GM21360 (cell line): ENCODE results near the gene ELMO2.

ENCODE experiments used
- ATAC-seq: cut with Tn5 transposase; IDR thresholded peaks from one replicate; pipeline ENCODE4 v1.9.1; 2021; ENCODE audit warnings: mild to moderate bottlenecking, moderate library complexity; ENCODE audit not compliant: unreplicated experiment

Gene ELMO2

DNA sequence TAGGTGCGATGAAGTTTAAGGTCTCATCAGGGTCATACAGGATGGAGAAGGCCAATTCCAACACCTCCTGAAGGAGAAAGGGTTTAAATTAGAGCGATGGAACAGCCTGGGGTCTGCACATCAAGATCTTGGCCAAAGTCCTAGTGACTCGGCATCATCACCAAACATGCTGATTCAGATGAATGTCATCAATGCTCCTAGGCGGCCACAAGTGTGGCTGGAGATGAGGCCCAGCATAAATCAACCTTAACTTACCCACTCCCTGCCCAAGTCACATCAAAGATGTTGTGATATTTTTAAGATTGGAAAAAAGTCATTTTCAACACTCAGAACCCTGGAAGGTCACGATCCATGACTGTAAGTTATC is 37.5 kb downstream of the ELMO2 start:
- ATAC-seq: no peak

DNA sequence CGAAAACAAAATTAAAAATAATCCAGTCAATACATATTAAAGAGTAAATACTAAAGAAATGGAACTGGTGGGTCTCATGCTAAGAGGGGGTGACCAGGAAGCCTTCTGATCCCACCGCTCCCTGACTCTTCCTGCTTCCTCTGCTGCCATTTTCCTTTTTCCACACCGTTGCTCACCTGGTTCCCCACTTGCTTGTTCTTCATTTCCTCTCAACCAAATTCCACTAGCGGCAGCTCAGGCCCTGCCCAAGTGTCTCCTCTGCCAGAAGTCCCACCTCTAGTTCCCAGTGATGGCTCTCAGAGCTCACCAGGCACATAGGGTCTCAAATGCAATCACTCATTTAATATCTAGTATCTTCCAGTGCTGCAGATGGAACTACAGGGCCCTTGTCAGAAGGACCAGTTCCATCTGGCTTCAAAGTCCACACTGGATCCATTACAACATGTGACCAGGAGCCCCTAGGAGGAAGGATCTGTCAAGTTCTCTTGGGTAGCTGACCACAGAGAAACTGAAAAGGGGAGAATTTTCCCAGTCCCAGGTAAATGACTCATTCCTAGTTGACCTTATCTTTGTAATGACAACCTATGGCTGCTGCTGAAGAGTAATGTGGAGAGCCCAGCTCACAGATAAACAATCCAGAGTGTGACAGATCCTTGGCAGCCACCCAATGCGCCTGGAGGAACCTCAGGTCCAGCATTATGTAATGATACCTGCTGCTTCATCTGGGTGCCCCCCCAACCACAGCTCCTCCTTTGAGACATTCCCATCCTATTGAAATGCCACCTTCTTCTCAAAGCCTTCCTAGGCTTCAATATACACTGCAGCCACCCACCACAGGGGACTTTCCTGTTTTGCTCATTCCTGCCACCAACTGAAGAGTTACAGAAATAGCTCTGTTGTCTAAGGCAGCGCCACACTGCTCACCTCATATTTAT is 38.2 kb downstream of the ELMO2 start:
- ATAC-seq: no peak

DNA sequence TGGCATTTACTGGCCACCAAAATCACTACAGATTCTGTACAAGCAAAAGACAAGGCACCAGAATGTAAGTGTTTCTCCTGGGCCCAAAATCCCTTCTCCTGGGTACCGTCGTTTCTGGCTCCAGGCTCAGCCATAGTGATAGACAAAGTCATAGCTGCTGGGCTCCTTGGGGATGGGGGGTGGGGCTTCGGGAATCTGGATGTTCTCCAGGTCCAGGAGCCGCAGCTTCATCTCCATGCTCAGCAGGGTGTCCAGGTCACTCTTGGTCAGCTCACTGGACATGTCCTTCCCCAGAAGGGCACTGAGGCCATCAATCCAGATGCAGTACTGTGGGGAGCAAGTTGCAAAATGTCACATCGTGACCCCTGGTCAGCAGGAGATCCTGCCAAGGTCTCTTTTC is 39.2 kb downstream of the ELMO2 start:
- no peak for ATAC-seq

GRCh38 chr20:46366826-46367225 is 39.6 kb downstream of the ELMO2 start:
- no peak for ATAC-seq

GRCh38 chr20:46365487-46366220 is 40.8 kb downstream of the ELMO2 start:
- no peak for ATAC-seq

DNA sequence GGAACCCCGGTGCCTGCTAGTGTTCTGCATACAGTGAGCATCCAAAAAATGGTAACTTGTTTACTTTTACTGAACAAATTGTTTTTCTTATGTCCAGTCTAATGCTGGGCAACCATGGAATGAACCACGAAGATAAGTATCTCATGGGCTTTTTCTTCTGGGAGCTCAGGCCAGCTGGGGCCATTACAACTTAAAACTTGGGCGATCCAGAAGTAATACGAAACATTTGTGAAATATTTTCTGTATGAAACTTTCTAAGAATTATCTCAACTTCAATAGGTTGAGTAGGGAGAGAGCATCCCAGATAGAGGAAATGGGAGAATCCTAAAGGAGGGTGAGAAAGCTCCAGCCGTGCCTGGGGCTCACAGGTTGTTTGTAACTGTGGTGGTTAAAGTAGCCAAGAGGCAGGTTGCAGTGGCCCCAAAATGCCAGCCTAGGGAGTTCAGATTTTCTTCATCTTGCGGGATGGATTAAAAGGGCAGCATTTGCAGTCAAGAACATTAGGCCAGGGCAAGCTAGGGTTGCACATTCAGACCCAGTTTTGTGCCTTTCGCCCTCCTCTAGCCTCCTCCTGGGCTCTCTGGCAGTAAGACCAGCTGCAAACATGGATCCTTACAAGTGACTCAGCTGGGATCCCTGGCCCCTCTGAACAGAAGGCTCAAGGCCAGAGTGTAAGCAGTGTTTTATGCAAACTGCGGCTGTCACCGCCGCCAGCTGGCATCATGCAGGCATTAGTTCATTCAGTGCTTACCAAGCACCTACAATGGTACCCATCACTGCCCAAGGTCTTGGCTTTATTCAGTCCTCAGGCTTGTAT is 41.5 kb downstream of the ELMO2 start:
- no peak for ATAC-seq

- peak; percentile 72 for ATAC-seq
Measured at GRCh38 chr20:46363874-46364669, 42.3 kb downstream of the ELMO2 start.

- peak; percentile 5 for ATAC-seq
Measured at GRCh38 chr20:46362921-46363867, 43.2 kb downstream of the ELMO2 start.

DNA sequence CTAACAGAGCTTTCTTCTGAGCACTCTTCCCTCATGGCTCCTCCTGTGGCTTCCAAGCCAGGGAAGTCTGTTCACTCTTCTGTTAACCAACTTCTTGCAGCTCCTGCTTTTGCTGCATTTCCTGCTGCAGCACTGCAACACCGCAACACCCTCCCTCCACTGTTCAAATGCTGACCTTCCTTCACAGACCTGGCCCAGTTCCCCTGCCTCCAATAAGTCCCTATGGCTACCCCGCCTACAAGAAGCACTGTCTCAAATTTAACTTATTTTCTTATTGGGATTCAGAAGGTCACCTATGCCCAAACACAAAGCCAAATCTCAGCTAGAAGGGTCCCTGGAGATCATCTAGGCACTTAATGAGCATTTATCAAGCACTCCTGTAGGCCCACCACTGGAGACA is 44.6 kb downstream of the ELMO2 start:
- ATAC-seq: no peak

- ATAC-seq: no peak
Measured at GRCh38 chr20:46361381-46361780, 45.0 kb downstream of the ELMO2 start.

DNA sequence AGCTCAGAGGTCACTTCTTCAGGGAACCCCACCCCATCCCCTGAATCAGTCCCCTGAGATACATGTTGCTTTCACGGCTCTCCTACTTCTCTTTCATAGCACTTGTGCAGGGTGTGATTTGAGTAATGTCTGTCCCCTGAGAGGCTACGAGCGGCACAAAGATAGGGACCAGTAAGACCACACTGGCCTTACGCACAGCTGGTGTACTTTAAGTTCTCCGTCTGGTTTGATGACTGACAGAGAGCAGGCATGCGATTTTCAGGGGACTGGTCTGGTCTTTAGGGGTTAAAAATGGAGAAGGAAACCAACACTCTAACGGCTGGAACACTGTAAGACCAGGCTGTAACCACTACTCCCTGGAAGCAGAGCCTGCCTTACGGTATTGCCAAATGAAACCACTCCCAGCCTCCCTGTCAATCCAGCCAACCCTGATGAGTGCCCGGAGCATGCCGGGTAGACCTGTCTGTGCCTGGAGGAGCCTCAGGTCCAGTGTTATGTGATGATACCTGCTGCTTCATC is 47.1 kb downstream of the ELMO2 start:
- ATAC-seq: no peak

DNA sequence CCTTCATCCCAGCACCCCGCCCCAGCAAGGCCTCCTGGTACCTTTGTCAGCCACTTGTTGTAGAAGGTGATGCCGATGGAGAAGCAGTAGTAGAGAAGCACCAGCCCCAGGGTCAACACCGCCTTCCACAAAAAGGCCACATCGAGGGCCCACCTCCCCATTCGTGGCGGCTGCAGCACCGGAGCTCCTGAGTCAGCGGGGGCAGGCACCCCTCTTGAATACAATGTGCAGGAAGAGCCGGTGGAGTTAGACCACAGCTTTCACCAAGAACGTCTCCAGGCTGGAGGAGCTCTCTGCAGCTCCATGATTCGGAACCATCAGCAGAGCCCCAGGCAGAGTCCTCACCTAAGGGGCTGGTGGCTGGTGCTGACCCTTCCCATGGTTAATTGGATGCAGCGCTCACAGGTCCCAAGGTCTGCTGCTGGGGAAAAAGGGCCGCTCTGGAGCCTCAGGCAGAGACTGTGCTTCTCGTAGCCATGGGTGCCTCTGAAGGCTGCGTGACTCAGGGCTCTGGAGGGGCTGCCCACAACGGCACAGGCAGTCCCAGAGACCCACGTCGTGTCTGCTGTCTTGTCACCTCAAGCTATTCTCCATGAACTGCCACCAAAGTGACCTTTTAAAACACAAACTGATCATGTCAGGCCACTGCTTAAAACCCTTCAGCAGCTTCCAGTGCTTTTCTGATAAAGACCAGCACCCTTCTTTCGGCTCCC is 47.9 kb downstream of the ELMO2 start:
- no peak for ATAC-seq

DNA sequence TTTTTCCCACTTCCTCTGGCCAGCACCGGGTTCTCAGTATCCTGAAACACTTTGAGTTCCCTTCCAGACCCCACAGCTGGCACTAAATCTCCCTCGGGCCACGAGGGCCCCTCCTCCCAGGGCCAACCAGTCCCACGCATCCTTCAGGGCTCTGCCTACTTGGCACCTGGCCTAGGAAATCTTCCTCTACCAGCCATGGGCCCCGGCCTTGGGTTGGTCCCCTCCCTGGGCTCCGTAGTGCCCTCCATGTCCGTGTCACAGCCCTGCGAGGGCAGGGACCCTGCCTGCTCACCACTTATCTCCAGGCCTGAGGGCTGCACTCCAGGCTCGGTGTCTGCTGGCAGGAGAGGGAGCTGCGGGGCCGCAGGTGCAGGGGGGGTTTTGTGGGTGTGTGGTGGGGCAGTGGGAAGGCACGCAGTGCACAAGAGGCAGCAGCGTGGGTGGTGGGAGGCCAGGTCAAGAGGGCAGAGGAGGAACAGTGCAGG is 49.3 kb downstream of the ELMO2 start:
- no peak for ATAC-seq

- ATAC-seq: no peak
Measured at GRCh38 chr20:46356195-46357029, 50.0 kb downstream of the ELMO2 start.

GRCh38 chr20:46355778-46356177 is 50.6 kb downstream of the ELMO2 start:
- no peak for ATAC-seq

DNA sequence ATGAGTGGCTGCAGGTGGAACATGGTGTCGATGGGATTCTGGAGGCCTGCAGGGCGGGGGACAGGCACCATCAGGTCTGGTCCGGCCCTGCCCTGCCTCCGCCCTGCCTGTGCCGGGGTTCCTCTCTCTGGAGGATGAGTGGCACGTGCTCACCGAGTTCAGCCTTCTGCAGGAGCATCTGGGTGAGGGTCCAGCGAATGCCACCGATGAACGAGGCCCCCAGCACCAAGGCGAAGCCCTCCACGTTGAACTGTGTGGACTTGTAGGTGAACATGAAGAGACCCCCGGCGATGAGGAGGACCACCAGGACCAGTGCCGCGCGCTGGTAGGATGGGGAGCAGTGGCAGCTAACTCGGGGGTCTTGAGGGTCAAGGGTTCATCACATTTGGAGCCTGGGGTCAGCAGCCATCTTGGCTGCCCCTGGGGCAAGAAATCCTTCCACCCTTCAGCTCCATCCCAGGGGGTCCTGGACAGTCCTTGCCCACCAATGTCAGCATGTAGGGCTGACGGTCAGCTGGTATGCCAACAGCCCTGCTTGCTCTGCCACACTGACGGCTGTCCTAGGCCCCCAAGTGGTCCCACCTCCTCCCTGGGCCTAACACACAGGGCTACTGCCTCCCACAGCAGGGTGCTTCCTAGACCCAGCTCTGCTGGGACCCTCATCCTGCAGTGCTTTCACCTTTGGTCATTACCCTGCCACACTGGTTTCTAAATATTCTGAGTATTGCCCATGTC is 51.3 kb downstream of the ELMO2 start:
- no peak for ATAC-seq

DNA sequence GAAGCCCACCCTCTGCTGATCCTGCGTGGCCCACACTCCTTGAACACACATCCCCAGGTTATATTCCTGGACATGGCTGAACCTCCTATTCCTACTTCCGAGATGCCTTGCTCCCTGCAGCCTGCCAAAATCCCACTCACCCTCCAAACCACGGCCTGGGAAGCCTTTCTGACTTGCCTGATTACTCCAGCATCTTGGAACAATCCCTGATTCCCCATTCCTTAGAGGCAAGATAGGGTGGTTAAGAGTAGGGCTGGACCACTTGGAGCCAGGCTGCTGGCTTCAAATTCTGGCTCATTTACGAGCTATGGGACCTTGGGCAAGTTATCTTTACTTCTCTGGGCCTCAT is 52.2 kb downstream of the ELMO2 start:
- ATAC-seq: no peak
